Measurements from ENCODE around the gene SUSD6.
"Not testable (repeated sequence)": the region's sequence is repeated elsewhere in the genome, so short reads cannot be mapped to it uniquely, and the experiment has no call there.

SUSD6 gene

DNA sequence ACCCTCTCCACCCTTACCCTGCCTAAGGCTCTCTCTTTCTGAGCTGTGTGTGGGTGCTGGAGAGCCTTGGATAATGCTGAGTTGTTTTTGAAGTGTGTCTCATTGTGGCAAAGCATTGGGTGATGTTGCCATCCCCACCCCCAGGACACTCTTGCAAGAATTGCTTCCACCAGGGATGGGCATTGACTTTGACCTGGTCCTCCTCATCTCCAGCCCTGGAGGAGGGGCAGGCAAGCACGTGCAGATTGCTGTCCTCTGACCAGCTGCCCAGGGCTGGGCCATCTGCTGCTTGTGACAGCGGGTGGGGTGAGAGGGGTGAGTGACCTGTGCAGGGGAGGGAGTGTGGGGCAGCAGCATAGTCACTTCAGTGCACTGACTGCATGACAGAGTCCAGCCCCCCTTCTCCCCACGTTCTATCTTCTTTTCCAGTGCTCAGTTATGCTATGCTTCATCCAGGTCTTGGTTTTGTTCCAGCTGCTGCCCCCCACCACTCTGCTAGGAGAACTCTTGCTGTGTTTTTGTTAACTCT, 26.2 kb downstream of the SUSD6 start:
- Histone ChIP-seq H2AFZ (ENCODE audit: low read length) (no peak overlapping the region), H3K27ac (replicated peaks; ENCODE audit: low read length) (peak overlapping the region; percentile 51), H3K23ac (ENCODE audit: low read depth, low read length, poor library complexity) (peak overlapping the region; percentile 76), H3K18ac (ENCODE audit: low read length) (peak overlapping the region; percentile 73), H4K8ac (ENCODE audit: low read depth, low read length) (no peak overlapping the region), H2BK12ac (ENCODE audit: low read length) (no peak overlapping the region), H2BK15ac (ENCODE audit: low read length) (no peak overlapping the region), H3K79me1 (ENCODE audit: low read depth, low read length) (no peaks in the 10 kb centered on the region), H3K36me3 (replicated peaks in 1 of 2; ENCODE audit: control insufficient read depth in 2 of 2, insufficient read depth in 2 of 2, low read length in 2 of 2) (peaks cover 0 to under 1% of the 10 kb centered on the region in 2 donors), H4K91ac (ENCODE audit: low read depth, low read length, poor library complexity) (no peak overlapping the region), H3K14ac (ENCODE audit: low read length) (peak overlapping the region; percentile 60), H3K9me3 (replicated peaks in 1 of 2; ENCODE audit: control insufficient read depth in 2 of 2, insufficient read depth in 1 of 2, low read depth in 1 of 2, low read length in 2 of 2) (peaks cover 1 to 23% of the 10 kb centered on the region in 2 donors), H3K4me1 (ENCODE audit: control insufficient read depth in 2 of 2, insufficient read depth in 1 of 2, low read depth in 1 of 2, low read length in 2 of 2) (peaks cover 43 to 54% of the 10 kb centered on the region in 2 donors), H2BK5ac (ENCODE audit: low read length) (no peak overlapping the region), H2AK5ac (ENCODE audit: low read depth, low read length) (peak overlapping the region; percentile 23), H3K4ac (ENCODE audit: low read length) (no peak overlapping the region), H3K4me2 (ENCODE audit: insufficient read depth, low read length, poor library complexity, severe bottlenecking) (peak overlapping the region; percentile 12), H3K27me3 (ENCODE audit: control insufficient read depth in 3 of 3, insufficient read depth in 3 of 3, low read depth in 1 of 3, low read length in 3 of 3) (no peaks in the 10 kb centered on the region), H2BK120ac (ENCODE audit: low read depth, low read length) (no peak overlapping the region), H3K9ac (ENCODE audit: low read depth, low read length, poor library complexity) (peak overlapping the region; percentile 17), H3K4me3 (ENCODE audit: low read length in 2 of 2) (peak overlapping the region in 1 of 2 donors; percentile 36)
- no CpG with 5 or more reads among the region's 3 CpGs for whole genome bisulfite sequencing, 2 donors (ENCODE audit: extremely low coverage in 2 of 2, insufficient read length in 2 of 2, insufficient replicate concordance in 1 of 2)
- DNase-seq (ENCODE audit: low spot score): no peak

DNA sequence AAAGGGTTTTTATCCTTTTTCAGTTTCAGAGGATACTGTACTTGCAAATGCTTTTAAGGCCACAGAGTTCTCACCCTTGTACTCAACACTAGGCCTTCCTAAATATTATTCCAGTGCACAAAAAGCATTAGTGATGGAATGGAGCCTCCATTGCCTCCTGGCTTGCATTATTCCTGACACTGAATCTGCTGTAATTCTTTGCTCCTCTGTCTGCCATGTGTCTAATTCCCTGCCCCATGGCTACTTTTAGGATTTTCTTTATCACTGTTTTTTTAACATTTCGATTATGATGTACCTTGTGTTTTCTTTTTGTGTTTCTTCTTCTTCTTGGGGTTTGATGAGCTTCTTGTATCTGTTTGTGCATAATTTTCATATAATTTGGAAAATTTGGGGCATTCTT, 29.5 kb downstream of the SUSD6 start:
- no peak overlapping the region for H3K4me2 ChIP-seq (ENCODE audit: insufficient read depth, low read length, poor library complexity, severe bottlenecking)
- no peak overlapping the region for H3K18ac ChIP-seq (ENCODE audit: low read length)
- H3K9me3 ChIP-seq (replicated peaks in 1 of 2; ENCODE audit: control insufficient read depth in 2 of 2, insufficient read depth in 1 of 2, low read depth in 1 of 2, low read length in 2 of 2): peaks cover 2 to 39% of the 10 kb centered on the region in 2 donors
- H3K36me3 ChIP-seq (replicated peaks in 1 of 2; ENCODE audit: control insufficient read depth in 2 of 2, insufficient read depth in 2 of 2, low read length in 2 of 2): peaks cover 0 to 9% of the 10 kb centered on the region in 2 donors
- H3K23ac ChIP-seq (ENCODE audit: low read depth, low read length, poor library complexity): no peak overlapping the region
- H3K4ac ChIP-seq (ENCODE audit: low read length): no peak overlapping the region
- H4K8ac ChIP-seq (ENCODE audit: low read depth, low read length): no peak overlapping the region
- H2BK12ac ChIP-seq (ENCODE audit: low read length): no peak overlapping the region
- no peaks in the 10 kb centered on the region for H3K27me3 ChIP-seq (ENCODE audit: control insufficient read depth in 3 of 3, insufficient read depth in 3 of 3, low read depth in 1 of 3, low read length in 3 of 3)
- H2AFZ ChIP-seq (ENCODE audit: low read length): no peak overlapping the region
- H3K4me1 ChIP-seq (ENCODE audit: control insufficient read depth in 2 of 2, insufficient read depth in 1 of 2, low read depth in 1 of 2, low read length in 2 of 2): peaks cover 26 to 27% of the 10 kb centered on the region in 2 donors
- H3K79me1 ChIP-seq (ENCODE audit: low read depth, low read length): no peaks in the 10 kb centered on the region
- H3K14ac ChIP-seq (ENCODE audit: low read length): no peak overlapping the region
- no peak overlapping the region for H2BK5ac ChIP-seq (ENCODE audit: low read length)
- no CpG with 5 or more reads among the region's 1 CpG for WGBS, 2 donors (ENCODE audit: extremely low coverage in 2 of 2, insufficient read length in 2 of 2, insufficient replicate concordance in 1 of 2)
- H3K27ac ChIP-seq (replicated peaks; ENCODE audit: low read length): no peak overlapping the region
- H2AK5ac ChIP-seq (ENCODE audit: low read depth, low read length): no peak overlapping the region
- H3K4me3 ChIP-seq (ENCODE audit: low read length in 2 of 2): no peak overlapping the region
- H4K91ac ChIP-seq (ENCODE audit: low read depth, low read length, poor library complexity): no peak overlapping the region
- H2BK120ac ChIP-seq (ENCODE audit: low read depth, low read length): no peak overlapping the region
- H2BK15ac ChIP-seq (ENCODE audit: low read length): no peak overlapping the region
- no peak overlapping the region for H3K9ac ChIP-seq (ENCODE audit: low read depth, low read length, poor library complexity)
- DNase-seq (ENCODE audit: low spot score): no peak

DNA sequence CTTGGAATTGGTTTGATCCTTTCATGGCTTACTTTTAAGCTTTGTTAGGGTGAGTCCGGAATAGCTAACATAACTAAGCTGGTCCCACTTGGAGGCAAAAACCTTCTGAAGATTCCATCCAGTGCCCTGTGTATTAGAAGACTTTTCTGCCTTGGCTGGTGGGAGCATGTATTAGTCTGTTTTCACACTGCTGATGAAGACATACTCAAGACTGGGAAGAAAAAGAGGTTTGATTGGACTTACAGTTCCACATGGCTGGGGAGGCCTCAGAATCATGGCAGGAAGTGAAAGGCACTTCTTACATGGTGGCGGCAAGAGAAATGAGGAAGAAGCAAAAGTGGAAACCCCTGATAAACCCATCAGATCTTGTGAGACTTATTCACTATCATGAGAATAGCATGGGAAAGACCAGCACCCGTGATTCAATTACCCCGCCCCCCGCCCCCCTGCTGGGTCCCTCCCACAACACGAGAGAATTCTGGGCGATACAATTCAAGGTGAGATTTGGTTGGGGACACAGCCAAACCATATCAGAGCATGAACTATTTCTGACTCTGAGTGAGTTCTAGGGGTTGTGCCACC, 30.9 kb downstream of the SUSD6 start:
- H2BK12ac ChIP-seq (ENCODE audit: low read length); H2AFZ ChIP-seq (ENCODE audit: low read length); H4K91ac ChIP-seq (ENCODE audit: low read depth, low read length, poor library complexity); H4K8ac ChIP-seq (ENCODE audit: low read depth, low read length); DNase-seq (ENCODE audit: low spot score); H3K18ac ChIP-seq (ENCODE audit: low read length); H3K14ac ChIP-seq (ENCODE audit: low read length); H3K4ac ChIP-seq (ENCODE audit: low read length); H3K27ac ChIP-seq (replicated peaks; ENCODE audit: low read length); H2BK15ac ChIP-seq (ENCODE audit: low read length); H3K9ac ChIP-seq (ENCODE audit: low read depth, low read length, poor library complexity); H2BK5ac ChIP-seq (ENCODE audit: low read length); H2AK5ac ChIP-seq (ENCODE audit: low read depth, low read length); H3K36me3 ChIP-seq (replicated peaks in 1 of 2; ENCODE audit: control insufficient read depth in 2 of 2, insufficient read depth in 2 of 2, low read length in 2 of 2); H3K23ac ChIP-seq (ENCODE audit: low read depth, low read length, poor library complexity); H2BK120ac ChIP-seq (ENCODE audit: low read depth, low read length); H3K79me1 ChIP-seq (ENCODE audit: low read depth, low read length); H3K4me3 ChIP-seq (ENCODE audit: low read length in 2 of 2); H3K4me2 ChIP-seq (ENCODE audit: insufficient read depth, low read length, poor library complexity, severe bottlenecking); H3K27me3 ChIP-seq (ENCODE audit: control insufficient read depth in 3 of 3, insufficient read depth in 3 of 3, low read depth in 1 of 3, low read length in 3 of 3): not testable (repeated sequence)
- Histone ChIP-seq H3K4me1 (ENCODE audit: control insufficient read depth in 2 of 2, insufficient read depth in 1 of 2, low read depth in 1 of 2, low read length in 2 of 2) (peaks cover 13 to 15% of the 10 kb centered on the region in 2 donors), H3K9me3 (replicated peaks in 1 of 2; ENCODE audit: control insufficient read depth in 2 of 2, insufficient read depth in 1 of 2, low read depth in 1 of 2, low read length in 2 of 2) (peaks cover 2 to 39% of the 10 kb centered on the region in 2 donors)
- no CpG with 5 or more reads among the region's 7 CpGs for WGBS, 2 donors (ENCODE audit: extremely low coverage in 2 of 2, insufficient read length in 2 of 2, insufficient replicate concordance in 1 of 2)

DNA sequence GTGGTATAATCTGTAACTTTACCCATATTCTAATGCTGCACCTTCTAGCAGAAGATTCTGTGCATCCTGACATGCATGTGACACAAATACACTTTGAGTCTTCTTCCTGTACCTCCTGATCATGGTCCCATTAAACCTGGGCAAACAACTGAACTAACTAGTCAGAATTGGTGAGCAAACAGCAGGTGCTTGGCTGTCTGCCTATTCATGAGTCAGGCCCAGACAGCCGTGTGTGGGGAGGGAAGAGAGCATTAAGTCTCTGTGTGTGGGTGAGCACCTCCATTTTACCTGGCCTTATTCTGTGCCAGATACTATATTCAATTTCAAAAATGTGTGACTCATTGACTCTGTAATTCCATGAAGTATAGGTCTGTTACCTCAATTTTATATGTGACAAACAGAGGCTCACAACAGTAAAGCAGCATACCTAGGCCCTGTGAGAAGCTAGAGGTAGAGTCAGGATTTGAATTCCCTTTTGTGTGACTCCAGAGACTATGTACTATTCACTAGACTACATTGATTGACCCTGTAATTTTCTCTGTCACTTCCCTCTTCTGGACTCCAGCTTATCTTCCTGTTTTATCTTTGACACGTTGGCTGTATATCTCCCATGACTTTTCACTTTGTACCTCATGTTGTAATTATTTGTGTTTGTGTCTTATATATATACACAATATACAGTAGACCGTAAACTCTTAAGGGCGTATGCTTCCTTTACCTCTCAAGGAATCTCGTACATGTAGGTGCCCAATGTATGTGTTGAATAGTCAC, 32.2 kb downstream of the SUSD6 start:
- no peak overlapping the region for H2BK12ac ChIP-seq (ENCODE audit: low read length)
- no peak overlapping the region for H3K18ac ChIP-seq (ENCODE audit: low read length)
- no peak overlapping the region for H3K27ac ChIP-seq (replicated peaks; ENCODE audit: low read length)
- no peak overlapping the region for H3K4me3 ChIP-seq (ENCODE audit: low read length in 2 of 2)
- no peak overlapping the region for H3K14ac ChIP-seq (ENCODE audit: low read length)
- no peak for DNase-seq (ENCODE audit: low spot score)
- no peak overlapping the region for H2BK120ac ChIP-seq (ENCODE audit: low read depth, low read length)
- H3K79me1 ChIP-seq (ENCODE audit: low read depth, low read length): no peaks in the 10 kb centered on the region
- peaks cover 0 to 9% of the 10 kb centered on the region in 2 donors for H3K36me3 ChIP-seq (replicated peaks in 1 of 2; ENCODE audit: control insufficient read depth in 2 of 2, insufficient read depth in 2 of 2, low read length in 2 of 2)
- no peak overlapping the region for H2BK5ac ChIP-seq (ENCODE audit: low read length)
- no peak overlapping the region for H4K8ac ChIP-seq (ENCODE audit: low read depth, low read length)
- no peak overlapping the region for H2AK5ac ChIP-seq (ENCODE audit: low read depth, low read length)
- H3K4me1 ChIP-seq (ENCODE audit: control insufficient read depth in 2 of 2, insufficient read depth in 1 of 2, low read depth in 1 of 2, low read length in 2 of 2): peaks cover 2 to 5% of the 10 kb centered on the region in 2 donors
- H3K4ac ChIP-seq (ENCODE audit: low read length): no peak overlapping the region
- H3K9me3 ChIP-seq (replicated peaks in 1 of 2; ENCODE audit: control insufficient read depth in 2 of 2, insufficient read depth in 1 of 2, low read depth in 1 of 2, low read length in 2 of 2): peaks cover 2 to 39% of the 10 kb centered on the region in 2 donors
- WGBS, 2 donors (ENCODE audit: extremely low coverage in 2 of 2, insufficient read length in 2 of 2, insufficient replicate concordance in 1 of 2): no CpG with 5 or more reads among the region's 5 CpGs
- H2BK15ac ChIP-seq (ENCODE audit: low read length): no peak overlapping the region
- no peak overlapping the region for H3K9ac ChIP-seq (ENCODE audit: low read depth, low read length, poor library complexity)
- no peak overlapping the region for H4K91ac ChIP-seq (ENCODE audit: low read depth, low read length, poor library complexity)
- H3K23ac ChIP-seq (ENCODE audit: low read depth, low read length, poor library complexity): no peak overlapping the region
- no peak overlapping the region for H2AFZ ChIP-seq (ENCODE audit: low read length)
- no peak overlapping the region for H3K4me2 ChIP-seq (ENCODE audit: insufficient read depth, low read length, poor library complexity, severe bottlenecking)
- H3K27me3 ChIP-seq (ENCODE audit: control insufficient read depth in 3 of 3, insufficient read depth in 3 of 3, low read depth in 1 of 3, low read length in 3 of 3): no peaks in the 10 kb centered on the region
